ENCODE measurements around the gene KCND3.

DNA sequence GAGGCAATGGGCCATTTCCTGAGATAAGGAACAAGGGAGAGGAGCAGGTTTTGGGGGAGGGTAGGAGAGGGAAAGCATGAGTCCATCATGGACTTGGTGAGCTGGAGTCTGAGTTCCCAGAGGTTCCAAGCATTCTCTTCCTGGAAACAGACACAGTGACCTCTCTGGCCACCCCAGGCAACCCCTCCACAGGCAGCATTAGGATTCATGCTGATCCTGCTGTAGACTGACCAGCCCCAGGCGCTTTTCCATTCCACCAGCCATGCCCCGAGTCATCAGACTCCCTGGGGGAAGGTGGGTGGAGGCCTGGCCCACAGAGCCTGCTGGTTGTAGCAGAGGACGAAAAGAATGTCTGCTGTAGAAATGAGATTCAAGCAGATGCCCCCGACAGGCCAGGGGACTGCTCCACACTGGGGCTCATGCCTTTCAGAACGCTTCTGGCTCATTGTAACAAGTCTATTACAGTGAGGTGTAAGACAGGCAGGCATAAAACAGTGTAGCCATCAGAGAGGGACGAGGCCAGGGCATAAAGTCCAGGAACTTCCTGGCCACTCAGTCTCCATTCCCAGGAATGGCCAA is 52.2 kb downstream of the KCND3 start:
- TF ChIP-seq POLR2AphosphoS5 (IDR thresholded peaks at IDR 0.05; ENCODE audit: low read depth, low read length) = no peak
- TF ChIP-seq, protein P1, sequence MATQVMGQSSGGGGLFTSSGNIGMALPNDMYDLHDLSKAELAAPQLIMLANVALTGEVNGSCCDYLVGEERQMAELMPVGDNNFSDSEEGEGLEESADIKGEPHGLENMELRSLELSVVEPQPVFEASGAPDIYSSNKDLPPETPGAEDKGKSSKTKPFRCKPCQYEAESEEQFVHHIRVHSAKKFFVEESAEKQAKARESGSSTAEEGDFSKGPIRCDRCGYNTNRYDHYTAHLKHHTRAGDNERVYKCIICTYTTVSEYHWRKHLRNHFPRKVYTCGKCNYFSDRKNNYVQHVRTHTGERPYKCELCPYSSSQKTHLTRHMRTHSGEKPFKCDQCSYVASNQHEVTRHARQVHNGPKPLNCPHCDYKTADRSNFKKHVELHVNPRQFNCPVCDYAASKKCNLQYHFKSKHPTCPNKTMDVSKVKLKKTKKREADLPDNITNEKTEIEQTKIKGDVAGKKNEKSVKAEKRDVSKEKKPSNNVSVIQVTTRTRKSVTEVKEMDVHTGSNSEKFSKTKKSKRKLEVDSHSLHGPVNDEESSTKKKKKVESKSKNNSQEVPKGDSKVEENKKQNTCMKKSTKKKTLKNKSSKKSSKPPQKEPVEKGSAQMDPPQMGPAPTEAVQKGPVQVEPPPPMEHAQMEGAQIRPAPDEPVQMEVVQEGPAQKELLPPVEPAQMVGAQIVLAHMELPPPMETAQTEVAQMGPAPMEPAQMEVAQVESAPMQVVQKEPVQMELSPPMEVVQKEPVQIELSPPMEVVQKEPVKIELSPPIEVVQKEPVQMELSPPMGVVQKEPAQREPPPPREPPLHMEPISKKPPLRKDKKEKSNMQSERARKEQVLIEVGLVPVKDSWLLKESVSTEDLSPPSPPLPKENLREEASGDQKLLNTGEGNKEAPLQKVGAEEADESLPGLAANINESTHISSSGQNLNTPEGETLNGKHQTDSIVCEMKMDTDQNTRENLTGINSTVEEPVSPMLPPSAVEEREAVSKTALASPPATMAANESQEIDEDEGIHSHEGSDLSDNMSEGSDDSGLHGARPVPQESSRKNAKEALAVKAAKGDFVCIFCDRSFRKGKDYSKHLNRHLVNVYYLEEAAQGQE (IDR thresholded peaks at IDR 0.05; ENCODE audit: insufficient read depth in 1 of 2, low read depth in 2 of 2, low read length in 2 of 2) = no peak

Measured in PFSK-1 (cell line).